GM10847 (cell line): ENCODE data around the gene BGN.

Experiments used
- POLR2A ChIP-seq: IDR thresholded peaks from 2 replicates; pipeline ENCODE4 v1.6.1; 2011; ENCODE audit not compliant: insufficient read length; ENCODE audit errors: extremely low read depth

Gene BGN

GRCh38 chrX:153505361-153505760 is 10.6 kb downstream of the BGN start:
- no peak for TF ChIP-seq POLR2A

- TF ChIP-seq POLR2A = no peak
Measured at GRCh38 chrX:153507484-153508178, 12.9 kb downstream of the BGN start.

GRCh38 chrX:153509592-153509991 is 14.8 kb downstream of the BGN start:
- TF ChIP-seq POLR2A = no peak

GRCh38 chrX:153510383-153510782 is 15.6 kb downstream of the BGN start:
- TF ChIP-seq POLR2A = no peak

GRCh38 chrX:153511784-153512500 is 17.2 kb downstream of the BGN start:
- TF ChIP-seq POLR2A = no peak

- no peak for TF ChIP-seq POLR2A
Measured at GRCh38 chrX:153512501-153512893, 17.7 kb downstream of the BGN start.

GRCh38 chrX:153513265-153513664 is 18.5 kb downstream of the BGN start:
- TF ChIP-seq POLR2A = no peak

GRCh38 chrX:153514259-153514658 is 19.5 kb downstream of the BGN start:
- no peak for TF ChIP-seq POLR2A

GRCh38 chrX:153515435-153515834 is 20.7 kb downstream of the BGN start:
- no peak for TF ChIP-seq POLR2A

GRCh38 chrX:153516073-153516472 is 21.3 kb downstream of the BGN start:
- no peak for TF ChIP-seq POLR2A

GRCh38 chrX:153517423-153517822 is 22.6 kb downstream of the BGN start, which contains the start of gene ATP2B3:
ATP2B3 (plus strand) TSS chrX:153517642; CDS start chrX:153536248, 18,606 bp downstream.
- TF ChIP-seq POLR2A = no peak

- TF ChIP-seq POLR2A = no peak
Measured at GRCh38 chrX:153517946-153518834, 23.4 kb downstream of the BGN start.

GRCh38 chrX:153519569-153520286 is 24.9 kb downstream of the BGN start:
- no peak for TF ChIP-seq POLR2A

- TF ChIP-seq POLR2A = no peak
Measured at GRCh38 chrX:153520287-153520917, 25.6 kb downstream of the BGN start.
